ENCODE results near the gene TBC1D2.
A peak's percentile ranks its signal among the peaks of the same experiment; 100 is the strongest.
"Not testable (repeated sequence)": the region's sequence is repeated elsewhere in the genome, so short reads cannot be mapped to it uniquely, and the experiment has no call there.

TBC1D2 gene

DNA sequence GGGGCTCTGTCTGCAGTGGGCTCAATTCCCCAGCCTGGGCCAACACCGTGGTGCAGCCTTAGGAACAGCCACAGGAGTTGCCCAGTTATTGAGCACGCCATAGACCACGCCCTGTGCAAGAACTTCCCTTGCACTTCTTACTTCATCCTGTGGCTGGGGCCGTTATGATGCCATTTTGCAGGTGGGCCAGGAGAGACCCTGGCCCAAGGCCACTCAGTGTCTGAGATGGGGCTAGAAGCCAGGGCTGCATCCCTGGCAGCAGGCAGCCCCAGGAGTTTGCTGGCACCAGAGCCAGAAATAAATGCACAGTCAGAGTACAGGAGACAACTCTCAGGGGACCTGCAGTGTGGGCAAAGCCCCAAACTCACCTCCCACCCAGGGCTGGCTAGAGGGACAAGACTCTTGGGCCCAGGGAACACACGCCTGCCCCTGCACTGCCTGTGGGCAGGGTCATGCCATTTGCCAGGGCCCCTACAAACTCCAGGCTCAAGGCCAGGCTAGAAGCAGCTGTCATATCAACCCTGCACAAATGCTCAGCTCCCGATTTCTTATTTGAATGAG is 69.8 kb downstream of the TBC1D2 start:
- no peak for DNase-seq

DNA sequence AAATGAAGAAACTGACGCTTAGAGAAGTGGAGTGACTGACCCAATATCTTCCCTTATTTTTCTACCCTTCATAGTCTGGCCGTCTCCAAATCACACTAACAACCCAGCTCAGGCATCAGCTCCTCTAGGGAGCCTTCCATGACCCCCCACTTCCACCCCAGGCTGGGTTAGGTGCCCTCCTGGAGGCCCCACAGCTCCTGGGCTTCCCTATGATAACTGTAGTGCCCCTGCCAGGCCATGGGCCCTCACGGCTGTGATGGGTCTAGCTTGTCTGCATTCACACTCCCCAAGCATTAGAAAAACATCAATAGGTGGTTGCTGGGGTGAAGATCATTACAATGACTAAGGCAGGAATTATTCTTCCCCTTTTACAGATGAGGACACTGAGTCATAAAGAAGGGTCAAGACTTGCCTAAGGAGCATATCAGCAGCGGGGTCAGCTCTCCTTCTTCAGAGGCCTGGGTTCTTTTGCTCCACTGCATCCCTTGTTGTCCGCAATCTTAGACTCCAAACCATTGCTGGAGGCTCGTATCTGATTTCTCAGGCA is 70.4 kb downstream of the TBC1D2 start:
- DNase-seq = no peak

DNA sequence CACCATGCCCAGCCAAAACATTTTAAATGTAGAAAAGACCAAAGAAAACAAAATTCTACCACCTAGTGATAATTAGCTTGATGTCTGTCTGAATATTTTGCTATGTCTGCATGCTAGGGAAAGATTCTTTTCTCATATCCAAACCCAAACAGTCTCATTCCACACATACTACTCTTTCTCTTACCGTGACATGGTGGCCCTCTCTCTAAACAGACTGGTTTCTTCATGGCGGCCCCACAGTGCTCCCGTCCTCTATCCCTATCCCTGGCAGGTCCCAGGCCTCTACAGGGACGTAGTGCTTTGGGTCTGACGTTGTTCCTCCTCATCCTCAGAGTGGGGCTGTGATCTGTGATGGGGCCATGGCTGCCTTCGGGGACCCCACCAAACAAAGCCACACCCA is 71.1 kb downstream of the TBC1D2 start:
- DNase-seq = no peak

DNA sequence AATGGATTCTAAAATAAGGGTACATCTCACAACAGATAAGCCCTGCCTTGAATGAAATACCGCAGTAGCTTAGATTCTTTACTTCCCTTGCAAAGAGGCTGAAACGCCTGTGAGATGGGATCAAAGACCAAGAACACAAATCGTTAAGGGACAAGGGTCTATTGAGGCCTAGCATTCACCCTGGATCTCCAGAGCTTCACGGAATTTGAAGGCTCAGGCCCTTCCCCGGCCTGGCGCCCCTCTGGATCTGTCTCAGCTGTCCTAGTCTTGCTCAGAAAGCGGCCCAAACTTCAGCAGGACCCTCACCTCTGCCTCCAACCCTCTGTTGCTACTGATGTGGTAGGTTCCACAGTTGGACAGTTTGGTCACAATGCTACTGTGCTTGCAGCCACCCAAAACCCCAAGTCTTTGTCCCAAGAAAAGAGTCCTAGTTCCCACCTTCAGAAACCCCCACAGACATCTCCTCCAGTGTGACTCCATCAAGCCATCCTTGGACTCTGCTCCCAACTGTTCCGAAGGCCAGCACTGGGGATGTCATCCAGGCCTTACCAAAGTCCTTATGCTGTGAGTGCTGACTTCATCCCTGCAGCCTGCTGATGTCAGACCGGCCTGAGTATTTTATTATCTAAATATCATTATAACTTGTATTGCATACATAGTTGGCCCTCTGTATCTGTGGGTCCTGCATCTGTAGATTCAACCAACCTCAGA is 72.4 kb downstream of the TBC1D2 start:
- DNase-seq = no peak

DNA sequence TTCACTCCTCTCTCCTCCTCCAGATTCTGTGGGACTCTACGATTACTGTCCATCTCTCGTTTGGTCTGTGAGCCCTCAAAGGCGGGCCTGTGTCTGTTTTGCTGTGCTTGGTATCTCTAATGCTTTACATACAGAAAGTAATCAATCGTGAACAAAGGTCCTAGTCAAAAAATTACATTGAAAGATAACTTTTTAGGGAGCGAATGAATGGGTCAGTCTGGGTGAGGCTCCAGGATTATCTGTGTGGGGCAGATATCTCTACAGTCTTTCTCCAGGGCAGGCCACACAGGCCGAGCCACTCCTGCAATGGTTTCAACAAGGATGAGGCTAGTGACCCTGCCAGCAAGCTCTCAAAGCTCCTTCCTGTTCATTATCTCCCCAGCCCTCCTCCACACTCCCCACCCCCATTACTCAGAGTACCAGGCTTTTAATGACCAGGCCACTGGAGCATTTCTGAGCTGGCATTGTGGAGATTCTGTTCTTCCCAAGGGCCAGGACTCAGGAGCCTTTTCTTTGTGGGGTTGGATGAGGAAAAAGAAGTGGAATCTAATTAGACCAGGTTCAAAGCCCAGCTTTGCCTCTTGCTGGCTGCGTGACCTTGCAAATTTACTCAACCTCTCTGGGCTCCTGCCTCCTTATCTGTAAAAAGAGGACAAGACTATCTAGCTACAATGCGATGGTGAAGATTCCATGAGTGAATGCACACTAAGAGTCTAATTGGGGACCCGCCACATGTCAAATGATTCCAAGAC is 73.2 kb downstream of the TBC1D2 start:
- DNase-seq = no peak

DNA sequence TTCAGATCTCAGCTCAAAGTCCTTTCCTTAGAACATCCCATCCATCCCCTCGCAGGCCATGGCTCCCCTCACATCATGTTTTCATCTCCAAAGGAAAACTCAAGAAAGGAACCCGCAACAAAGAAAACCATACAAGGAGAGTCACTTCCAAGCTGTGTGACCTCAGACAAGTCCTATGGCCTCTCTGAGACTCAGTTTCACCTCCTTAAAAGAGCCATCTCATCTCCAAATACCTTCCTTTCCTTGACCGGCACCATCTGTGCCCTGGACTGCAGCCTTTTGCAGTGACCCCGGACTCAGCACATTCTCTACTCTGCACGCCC is 73.7 kb downstream of the TBC1D2 start:
- DNase-seq = no peak

DNA sequence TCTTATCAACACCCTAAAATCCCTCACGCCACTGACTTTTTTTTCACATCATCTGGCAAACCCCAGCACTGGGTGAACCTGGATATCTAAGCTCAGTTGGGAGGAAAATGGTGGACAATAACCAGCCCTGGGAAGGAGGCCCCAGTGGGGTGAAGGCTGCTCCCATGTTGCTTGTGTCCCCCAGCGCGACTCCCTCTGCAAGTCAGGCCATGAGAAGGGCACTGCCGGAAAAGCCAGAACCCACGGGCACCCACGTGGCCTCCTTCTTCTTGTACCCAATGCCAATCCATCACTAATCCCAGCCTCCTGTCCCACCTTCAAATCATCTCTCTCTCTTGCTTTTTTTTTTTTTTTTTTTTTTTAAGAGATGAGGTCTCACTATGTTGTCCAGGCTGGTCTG is 74.5 kb downstream of the TBC1D2 start:
- DNase-seq = no peak

DNA sequence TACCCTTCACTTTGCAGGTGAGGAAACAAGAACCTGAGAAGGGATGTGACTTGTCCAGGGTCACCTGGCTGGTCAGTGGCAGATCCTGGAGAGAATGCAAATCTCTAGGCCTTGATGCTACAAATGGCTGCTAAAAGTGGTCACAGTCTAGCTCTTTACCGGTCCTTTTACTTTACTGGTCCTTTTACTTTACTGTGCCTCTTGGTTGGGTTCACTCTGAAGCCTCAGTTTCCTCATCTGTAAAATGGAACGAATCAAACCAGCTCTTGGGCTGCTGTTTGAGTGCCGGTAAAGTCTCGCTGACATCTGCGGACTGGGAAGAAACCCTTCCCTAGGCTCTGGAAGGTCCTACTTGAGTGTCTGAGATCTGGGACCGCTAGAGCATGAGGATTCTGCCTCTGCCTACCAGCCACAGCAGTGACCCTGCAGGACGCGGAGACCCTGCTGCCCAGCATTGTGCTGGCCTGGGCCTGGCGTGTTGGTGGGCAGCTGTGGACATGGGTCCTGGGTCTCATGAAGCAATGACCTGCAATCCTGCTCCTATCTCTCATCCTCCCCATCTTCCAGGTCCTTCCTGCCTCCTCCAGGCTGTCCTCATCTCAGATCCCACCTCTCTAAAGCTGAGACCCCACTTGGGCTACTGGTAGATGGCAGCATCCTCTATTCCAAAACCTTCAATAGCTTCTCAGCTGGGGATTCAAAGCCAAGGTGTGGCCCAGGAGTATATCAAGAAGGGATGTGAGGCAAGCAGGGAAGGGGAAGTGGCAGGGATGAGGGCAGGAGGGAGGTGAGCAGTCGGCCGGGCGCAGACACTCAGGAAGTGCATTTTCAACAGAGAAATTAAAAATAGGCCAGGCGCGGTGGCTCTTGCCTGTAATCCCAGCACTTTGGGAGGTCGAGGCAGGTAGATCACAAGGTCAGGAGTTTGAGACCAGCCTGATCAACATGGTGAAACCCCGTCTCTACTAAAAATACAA is 76.3 kb downstream of the TBC1D2 start:
- DNase-seq = no peak

DNA sequence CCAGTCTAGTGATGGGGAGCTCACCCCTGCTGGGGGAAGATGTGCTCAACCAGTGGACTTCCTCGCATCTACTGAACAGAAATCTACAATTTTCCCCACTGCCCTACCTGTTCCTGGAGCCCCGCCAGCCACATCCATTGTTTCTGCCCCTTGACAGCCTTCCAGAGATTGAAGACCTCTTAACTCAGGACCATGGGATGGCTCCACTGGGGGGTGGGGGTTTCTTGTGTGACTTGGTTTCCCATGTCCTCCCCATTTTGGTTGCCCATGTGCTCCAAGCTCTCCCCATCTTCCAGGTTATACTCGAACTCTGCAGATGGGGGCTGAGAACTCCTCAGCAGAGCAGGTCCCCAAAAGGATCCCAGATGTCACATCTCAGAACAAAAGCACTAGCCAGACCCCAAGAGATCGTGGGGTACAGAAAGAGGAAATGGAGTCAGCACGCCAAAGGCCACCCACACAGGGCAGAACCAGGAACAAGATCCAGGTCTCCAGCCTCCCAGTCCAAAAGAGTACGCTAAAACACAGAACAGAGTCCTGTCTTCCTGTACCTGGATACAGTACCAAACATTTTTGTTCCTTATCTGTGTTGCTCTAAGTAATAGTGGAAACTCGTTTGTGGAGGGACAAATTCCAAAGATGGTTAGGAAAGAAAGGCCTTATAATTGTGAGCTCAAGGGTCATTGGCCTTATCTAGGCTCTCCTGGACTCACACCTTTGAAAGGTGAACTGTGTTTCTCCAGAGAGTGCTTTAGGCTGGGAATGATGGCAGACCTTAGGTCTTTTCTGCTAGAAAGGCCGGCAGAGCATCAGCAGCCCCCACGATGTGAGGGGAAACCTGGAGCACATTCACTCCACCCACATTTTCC is 78.8 kb downstream of the TBC1D2 start:
- DNase-seq = no peak

DNA sequence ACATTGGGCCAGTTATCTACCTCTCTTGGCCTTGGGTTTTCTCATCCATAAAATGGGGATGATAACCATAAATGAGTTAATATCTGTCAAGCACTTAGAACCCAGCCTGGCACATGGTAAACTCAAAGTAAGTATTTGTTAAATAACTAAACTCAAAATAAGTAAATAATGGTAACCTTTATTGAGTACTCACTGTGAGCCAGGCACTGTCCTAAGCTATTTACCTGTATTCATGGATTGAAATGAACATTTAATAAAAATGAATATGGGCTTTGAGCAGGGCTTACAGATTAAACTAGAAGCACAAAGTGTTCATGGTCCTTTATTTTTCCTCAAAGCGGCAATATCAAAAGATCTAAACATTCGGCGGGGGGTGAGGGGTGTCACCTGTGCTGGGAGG is 79.7 kb downstream of the TBC1D2 start:
- DNase-seq = no peak

DNA sequence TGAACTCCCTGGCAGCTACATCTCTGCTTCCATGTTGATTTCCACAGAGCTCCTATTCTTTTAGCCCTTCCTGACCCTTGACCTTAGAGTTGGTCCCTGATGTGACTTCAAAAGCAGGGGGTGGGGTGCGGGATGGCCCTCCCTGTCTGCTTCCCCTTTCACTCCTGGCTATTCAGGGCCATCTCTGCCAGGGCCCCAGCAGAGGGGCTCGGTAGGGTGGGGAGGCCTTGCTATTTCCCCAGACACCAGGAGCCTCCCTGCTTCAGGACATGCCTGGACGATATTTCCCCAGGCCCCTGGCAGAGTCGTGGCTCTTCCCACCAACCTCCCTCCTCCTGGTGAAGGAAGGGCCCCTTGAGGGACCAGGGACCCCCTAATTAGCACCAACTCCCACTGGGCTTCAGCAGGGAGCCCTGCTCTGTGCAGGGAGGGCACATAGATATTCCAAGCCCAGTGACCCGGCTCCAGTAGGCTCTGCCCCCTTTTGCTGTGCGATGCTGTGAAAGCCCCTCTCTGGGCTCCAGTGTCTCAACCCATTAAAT is 80.3 kb downstream of the TBC1D2 start:
- DNase-seq = no peak

DNA sequence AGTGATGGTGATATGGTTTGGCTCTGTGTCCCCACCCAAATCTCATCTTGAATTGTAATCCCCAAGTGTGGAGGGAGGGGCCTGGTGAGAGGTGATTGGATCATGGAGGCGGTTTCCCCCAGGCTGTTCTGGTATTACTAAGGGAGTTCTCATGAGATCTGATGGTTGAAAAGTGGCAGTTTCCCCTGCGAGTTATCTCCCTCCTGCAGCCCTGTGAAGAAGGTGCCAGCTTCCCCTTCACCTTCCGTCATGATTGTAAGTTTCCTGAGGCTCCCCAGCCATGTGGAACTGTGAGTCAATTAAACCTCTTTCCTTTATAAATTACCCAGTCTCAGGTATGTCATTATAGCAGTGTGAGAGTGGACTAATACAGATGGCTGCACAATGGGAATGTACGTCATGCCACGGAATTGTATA is 80.9 kb downstream of the TBC1D2 start:
- not testable (repeated sequence) for DNase-seq

DNA sequence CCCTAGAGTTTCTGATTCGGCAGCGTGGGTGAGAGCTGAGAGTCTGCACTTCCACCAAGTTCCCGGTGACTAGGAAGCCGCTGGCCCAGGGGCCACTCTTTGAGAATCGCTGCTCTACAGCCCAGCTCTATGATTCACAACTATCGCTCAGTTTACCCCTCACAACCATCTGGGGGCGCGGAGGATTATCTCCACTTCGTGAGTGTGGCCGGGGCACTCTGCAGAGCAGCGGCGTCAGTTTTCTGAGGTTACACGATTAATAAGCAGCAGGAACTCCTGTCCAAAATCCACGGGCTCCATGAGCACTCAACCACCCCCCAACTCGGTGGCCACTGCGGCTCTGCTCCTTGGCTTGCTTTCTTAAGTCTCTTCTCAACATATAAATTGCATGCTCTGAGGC is 82.3 kb downstream of the TBC1D2 start:
- DNase-seq = no peak

DNA sequence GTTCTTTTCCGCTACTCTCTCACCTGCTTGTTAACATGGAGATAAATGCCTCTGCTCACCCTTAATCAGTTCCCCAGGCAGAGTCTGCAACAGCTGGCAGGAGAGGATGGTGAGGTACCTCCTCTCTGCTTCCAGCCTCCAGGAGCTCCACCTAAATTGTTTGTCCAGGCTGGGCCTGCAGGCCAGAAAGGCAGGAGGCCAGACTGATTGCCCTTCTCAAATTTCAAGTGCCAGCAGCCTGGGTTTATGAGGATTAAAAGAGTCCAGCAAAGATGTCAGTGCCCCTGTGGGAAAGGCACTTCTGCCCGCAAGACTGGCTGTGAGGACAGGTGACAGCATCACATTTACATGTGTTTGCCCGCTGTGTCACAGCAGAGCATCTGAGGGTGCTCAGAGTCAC is 82.8 kb downstream of the TBC1D2 start:
- DNase-seq = peak; percentile 90

DNA sequence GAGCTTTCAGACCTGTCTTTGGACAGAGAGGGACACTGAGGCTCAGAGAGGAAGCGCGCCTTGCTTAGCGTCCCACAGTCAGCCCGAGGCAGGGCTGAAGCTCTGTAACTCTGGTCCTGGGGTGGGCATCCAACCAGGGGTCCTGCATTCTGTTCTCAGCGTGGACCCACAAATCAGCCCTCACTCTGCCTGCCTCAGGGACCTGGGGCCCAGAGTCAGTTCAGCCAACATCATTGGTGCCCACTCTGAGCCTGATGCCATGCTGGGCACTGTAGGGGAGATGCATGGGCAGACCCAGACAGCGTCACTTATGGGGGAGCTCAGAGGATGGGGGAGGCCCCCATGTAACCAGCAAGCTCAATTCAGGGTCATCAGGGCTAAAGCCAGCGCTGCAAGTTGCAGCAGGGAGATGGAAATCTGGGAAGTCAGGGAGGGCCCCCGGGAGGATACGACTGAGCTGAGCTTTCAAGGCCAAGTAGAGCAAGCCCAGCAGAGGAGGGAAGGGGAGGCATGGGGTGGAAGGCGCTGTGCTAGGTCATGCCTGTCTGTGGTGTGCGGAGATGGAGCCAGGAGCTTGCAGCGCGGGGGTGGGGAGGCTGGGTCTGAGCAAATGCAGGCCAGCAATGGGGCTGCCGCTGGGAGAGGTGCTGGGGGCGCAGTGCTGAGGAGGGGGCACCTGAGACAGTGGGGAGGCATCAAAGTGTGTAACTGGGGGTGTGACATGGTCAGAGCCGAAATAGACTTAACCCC is 84.1 kb downstream of the TBC1D2 start:
- no peak for DNase-seq

DNA sequence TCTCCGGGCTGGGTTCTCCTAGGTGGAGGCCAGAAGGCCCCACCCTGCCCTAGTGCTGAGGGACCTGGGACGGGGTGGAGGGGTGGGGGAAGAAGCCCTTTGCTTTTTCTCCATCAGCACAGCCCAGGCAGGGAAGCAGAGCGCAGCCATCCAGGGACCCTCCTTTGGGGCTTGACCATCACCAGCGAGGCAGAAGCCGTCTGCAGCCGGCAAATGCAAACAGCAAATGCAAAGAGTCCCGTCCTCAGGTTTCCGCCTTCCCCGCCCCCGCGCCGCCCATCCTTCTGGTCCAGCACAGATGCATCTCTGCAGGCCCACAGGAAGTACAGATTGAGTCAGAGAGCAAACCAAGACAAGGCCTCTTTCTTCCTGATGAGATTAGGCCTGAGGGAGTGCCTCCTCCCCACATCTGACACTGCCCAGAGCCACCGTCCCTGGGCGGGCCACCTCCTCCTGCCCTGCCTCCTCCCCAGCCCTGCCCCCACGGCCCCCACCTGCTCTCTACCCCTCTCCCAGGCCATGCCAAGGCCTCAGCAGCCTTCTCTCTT is 86.4 kb downstream of the TBC1D2 start:
- no peak for DNase-seq

DNA sequence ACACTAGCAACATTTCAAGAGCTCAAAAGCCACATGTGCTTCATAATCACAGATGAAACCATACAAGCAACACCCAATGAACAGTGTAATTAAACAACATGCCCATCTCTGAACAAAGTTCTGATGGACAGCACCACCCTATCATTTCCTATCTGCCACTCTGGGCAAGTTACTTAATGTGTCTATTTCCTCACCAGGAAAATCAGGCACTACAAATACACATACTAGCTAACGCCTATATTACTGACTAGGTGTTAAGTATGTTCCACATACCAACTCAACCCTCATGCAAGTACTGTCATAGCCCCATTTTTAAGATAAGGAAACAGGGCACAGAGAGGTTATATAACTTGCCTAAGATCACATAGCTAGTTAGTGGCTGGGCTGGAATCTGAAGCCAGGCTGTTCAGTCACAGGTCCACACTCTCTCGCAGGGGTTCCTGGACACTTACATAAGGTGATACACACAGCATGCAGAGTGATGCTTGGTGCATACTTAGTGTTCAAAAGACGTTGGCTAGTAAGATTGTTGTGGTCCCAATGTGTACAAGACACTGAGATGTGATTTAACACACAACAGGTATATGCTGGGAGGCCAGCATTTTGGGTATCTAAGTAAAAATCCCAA is 87.2 kb downstream of the TBC1D2 start:
- DNase-seq = no peak

DNA sequence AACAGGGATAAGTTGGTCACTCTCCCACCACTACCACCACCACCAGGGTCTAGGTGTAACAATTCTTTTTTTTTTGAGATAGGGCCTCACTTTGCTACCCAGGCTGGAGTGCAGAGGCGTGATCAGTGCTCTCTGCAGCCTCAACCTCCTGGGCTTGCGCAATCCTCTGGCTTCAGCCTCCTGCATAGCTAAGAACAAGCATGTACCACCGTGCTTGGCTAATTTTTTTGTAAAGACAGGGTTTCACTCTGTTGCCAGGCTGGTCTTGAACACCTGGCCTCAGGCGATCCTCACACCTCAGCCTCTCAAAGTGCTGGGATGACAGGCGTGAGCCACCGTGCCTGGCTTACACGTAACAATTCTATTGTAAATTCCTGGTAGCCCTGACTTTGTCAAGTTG is 90.5 kb downstream of the TBC1D2 start:
- no peak for DNase-seq

DNA sequence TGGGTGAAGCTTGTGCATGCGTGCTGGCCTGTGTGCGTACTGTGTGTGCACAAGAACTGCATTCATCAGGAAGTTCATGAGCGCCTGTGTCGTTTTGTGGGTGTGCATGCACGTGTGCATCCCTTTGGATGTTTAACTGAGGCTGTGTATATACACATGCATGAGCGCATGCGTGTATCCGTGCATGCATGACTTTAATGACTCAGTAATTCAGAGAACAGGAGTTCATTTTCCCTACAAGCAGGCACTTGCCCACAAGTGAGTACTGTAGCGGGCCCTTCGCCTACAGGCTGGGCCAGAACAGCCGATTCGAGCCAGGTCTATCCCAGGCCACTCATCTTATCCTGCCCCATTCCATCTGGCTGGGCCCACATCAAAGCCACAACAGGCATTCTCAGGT is 92.8 kb downstream of the TBC1D2 start:
- no peak for DNase-seq

DNA sequence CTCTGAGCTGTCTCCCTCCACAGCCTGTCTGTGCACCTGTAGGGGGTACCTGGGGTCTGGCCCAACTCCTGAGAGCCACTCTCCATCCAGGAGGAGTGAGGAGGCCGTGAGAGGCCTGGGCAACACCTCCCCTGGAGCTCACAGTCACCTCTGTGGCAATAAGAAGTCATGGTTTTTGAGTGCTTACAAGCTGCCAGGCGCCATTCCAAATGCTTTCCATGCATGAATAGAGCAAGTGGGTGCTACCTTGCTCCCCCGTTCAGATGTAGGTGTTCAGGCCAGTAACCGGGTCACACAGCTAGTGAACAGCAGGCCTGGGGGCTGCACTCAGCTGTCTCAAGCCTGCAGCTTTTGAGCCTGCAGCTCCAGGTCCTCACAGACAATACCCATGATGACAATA is 93.6 kb downstream of the TBC1D2 start:
- DNase-seq = no peak

All from COR-L47 (cell line).